ENCODE data around the gene TBC1D4.
"Not testable (repeated sequence)": the region's sequence is repeated elsewhere in the genome, so short reads cannot be mapped to it uniquely, and the experiment has no call there.

TBC1D4 gene

DNA sequence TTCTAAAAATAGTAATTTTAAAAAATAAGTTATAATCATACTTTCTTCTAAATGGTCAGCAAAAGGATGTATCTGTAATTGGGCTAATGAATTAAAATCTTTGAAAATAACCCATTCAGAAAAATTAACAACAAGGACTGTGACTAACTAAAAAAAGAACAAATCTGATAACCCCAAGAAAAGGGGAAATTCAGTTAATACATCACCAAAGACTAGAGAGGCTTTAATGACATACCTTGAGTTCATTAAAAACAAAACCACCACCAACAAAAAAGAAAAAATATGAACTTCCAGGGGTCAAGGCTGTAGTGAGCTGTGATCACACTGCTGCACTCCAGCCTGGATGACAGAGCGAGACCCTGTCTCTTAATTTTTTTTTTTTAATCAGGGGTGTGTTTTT, 121.8 kb downstream of the TBC1D4 start:
- no peak for DNase-seq (ENCODE audit: low spot score)

DNA sequence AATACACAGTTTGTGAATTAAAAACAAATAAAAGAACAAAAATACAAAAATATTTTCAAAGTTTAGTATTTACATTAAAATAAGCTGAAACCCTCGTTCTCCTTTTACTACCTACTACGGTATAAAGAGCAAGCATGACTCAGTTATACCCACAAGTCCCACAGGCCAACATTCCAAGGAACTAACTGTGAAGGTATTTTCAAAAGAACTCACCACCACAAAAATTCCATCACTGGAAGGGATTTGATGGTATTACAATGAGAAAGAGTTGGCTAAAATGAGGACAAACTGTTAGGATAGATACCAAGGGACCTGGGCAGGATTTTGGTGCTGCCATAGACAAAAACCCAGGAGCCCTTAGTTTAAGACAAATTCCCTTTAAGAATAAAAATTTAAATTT, 122.7 kb downstream of the TBC1D4 start:
- DNase-seq (ENCODE audit: low spot score) = peak; percentile 23

DNA sequence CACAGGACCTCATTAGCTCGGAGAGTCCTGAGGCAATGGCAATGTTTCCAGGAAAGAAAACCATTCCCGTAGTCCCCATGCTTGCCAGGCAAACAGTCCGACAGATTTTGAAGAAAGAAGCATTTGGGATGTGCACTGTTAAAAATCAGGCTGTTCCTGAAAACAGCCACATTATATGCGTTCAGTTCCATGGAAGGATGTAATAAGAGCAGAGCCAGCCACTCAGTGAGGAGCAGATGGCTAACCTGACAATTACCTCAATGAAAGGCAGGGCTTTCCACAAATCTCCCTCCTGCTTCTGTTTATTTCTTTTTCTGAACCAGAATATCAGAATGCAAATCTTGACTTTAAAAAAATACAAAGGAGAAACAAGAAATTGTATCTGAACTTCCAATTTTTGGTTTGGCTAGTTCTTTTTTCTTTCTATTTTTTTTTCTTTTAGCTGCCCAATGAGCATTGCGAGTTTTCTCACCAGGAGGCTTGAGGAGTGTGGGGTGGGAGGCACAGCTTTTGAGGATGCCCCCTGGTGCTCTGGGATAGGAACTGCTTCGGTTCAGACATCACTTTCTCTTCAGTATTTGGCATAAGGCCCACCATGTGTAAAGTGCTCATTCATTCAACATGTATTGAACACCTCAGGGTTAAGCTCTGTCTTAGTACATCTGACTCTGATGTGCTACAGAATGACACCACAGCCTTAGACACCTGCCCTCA, 124.2 kb downstream of the TBC1D4 start:
- DNase-seq (ENCODE audit: low spot score) = peak; percentile 70

DNA sequence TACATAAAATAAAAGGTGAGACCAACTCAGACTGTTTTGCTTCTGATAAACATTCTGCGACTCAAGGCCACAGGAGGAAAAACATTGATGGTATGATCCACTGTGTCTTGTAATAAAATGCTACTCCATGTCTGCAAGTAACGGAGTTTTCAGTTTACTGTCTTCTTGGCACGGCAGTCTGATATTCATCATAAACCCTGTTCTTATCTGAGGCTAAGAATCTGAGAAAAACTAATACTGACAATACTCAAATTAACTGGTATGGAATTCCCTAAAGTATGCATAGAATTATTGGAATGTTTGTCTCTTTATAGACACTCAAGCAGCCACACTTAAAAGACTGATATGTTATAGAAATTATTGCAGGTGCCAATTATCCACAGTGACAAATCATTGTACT, 125.5 kb downstream of the TBC1D4 start:
- no peak for DNase-seq (ENCODE audit: low spot score)

DNA sequence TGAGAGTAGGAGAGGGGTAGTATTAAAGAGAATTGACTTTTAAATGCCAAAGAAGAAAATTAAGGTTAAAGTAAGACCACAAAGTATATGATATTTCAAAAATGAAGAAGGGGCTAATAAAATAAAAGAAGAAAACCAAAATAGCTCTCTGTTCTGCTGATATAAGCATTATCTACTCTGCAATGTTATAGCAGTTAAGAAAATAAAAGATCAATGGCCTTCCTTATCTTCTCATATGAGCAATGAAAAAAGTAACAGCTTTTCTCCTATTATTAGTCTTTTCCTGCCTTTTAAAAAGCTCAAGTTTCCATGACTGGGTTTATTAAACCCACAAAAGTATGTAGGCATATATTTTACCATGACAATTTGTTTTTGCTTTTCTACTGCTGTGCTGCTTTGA, 126.4 kb downstream of the TBC1D4 start:
- no peak for DNase-seq (ENCODE audit: low spot score)

DNA sequence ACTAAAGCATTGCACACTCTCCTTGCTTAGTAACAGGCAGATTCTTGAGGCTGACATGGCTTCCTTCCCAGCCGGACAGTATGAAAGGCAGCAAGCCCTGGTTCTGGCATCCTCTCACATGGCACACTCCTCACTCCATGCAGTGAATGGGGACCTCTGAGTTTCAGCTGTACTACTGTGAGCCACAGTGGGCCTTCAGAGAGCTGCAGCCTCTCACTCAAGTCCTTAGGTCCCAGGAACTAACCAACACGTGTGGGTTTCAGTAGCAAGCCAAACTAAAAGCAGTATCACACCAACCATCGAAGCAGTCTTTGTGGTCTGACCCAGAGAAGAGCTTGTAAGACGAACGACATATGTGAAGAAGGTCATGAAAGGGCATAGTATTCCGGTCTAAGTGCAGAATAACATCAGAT, 128.2 kb downstream of the TBC1D4 start:
- no peak for DNase-seq (ENCODE audit: low spot score)

DNA sequence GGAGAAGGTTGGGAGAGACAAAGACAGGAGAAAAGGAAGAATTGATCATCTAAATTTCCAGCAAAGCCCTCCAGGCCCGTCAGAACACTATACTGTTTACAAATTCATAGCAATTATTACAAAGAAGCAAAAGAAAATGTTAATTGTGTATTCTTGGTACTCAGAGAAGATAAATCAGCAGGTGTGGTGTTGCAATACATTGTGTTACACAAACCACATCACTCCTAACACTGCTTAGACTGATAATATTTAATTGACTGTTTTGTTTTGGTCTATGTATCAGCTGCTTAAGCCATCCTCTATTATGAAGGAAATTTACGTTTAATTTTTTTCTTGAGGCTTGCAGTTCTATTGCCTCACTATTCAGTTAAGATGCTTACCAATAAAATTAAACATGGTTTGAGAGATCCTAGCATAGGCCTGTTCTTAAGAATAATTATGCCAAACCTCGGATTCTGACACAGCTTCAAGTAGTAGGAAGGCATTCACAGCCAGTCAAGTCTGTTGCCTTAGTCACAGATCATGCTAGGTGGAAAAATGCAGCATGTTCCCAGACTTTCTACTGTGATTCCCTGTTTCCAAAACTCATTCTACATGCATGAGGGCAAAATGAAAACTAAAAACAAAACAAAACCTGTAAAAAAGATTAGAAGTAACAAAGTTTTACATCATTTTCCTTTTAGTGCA, 129.2 kb downstream of the TBC1D4 start:
- DNase-seq (ENCODE audit: low spot score) = no peak

DNA sequence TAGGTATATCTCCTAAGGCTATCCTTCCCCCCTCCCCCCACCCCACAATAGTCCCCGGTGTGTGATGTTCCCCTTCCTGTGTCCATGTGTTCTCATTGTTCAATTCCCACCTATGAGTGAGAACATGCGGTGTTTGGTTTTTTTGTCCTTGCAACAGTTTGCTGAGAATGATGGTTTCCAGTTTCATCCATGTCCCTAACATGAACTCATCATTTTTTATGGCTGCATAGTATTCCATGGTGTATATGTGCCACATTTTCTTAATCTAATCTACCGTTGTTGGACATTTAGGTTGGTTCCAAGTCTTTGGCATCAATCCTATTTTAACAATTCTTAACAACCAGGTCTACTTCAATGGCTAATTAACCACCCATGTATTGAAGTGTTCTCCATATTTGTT, 130.4 kb downstream of the TBC1D4 start:
- DNase-seq (ENCODE audit: low spot score) = not testable (repeated sequence)

DNA sequence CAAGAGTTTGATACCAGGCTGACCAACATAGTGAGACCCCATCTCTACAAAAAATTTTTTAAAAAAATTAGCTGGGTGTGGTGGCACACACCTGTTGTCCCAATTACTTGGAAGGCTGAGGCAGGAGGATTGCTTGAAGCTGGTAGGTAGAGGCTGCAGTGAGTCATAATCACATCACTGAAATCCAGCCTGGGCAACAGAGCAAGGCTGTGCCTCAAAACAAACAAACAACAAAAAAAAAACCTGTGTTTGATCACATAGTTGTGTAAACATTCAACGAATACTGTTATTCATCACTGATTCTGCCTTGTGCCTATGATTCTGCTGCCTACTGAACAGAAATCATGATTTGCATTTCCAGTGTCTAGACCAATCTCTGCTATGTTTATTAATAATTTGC, 134.0 kb downstream of the TBC1D4 start:
- DNase-seq (ENCODE audit: low spot score) = no peak

DNA sequence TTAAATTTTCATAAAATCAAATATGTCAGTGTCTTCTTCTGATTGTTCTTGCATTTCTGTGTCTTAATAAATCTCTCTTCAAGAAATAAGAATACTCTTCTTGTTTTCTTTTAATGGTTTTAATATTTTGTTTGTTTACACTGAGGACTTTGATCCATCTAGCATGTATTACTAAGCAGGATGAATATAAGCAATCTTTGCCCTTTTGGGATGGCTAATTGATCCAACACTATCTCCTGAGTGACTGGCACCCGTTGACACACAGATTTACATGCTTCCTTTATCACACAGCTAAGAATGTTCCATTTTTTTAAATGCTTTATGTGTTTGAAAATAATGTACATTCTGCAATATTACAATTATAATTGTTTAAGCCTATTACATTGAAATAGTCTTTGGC, 134.5 kb downstream of the TBC1D4 start:
- DNase-seq (ENCODE audit: low spot score) = no peak

DNA sequence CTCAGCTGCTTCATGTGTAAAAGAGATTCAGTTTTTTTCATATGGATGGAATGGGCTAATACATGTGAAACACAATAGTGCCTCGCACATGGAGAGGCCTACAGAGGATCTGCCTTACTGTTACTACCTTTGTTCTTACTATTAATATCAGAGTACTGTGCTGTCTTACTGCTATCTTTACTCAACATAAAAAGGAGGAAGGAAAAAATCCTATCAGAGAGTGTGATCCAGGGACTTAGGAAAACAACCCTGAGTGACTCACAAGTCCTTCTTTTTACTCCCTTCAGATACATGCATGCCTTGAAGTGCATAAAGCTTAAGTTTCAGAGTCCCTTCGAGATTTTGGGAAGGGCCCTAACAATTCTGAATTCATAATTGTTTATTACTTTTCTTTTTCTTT, 136.8 kb downstream of the TBC1D4 start:
- no peak for DNase-seq (ENCODE audit: low spot score)

DNA sequence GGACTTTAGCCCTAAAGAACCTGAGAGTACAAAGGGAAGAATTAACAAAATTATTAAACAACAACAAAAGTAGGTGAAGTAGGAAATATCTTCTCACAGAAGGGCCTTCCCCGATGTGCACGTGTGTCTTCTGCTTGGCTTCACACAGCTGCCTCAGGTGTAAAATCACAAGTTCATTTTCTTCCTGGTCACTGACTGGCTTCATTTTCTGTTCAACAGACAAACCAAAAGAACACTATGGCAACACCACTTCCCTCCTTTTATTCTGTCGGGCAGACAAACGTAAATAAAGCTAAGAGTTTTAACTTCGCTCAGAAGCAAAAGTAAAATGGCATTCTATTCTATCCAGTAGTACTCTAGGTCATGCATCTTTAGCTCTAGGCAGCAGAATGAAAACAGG, 140.9 kb downstream of the TBC1D4 start:
- DNase-seq (ENCODE audit: low spot score) = no peak

DNA sequence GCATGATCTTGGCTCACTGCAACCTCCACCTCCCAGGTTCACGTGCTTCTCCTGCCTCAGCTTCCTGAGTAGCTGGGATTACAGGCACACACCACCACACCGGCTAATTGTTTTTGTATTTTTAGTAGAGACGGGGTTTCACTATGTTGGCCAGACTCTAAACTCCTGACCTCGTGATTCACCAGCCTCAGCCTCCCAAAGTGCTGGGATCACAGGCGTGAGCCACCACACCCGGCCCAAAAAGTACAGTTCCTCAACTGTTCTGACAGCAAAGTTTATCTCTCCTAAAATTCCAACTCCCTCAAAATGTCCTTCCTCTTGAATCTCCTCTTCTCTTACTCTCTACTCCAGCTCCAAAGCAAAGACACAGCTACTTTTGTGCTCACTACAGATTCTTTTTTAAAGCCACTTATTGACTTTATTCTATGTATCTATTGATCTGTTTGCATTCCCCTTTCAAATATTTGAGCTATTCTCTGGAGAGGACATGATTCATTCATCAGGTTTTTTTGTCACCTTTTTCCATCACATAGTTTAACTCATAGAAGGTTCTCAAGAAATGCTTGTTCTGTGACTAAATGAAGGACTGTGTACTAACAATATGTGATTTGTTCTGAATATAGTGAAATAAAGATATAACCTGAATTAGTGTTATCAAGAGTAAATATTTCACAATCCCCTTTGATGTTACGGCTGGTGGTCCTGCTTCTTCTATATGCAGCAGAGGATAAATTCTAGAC, 142.2 kb downstream of the TBC1D4 start:
- DNase-seq (ENCODE audit: low spot score) = no peak

DNA sequence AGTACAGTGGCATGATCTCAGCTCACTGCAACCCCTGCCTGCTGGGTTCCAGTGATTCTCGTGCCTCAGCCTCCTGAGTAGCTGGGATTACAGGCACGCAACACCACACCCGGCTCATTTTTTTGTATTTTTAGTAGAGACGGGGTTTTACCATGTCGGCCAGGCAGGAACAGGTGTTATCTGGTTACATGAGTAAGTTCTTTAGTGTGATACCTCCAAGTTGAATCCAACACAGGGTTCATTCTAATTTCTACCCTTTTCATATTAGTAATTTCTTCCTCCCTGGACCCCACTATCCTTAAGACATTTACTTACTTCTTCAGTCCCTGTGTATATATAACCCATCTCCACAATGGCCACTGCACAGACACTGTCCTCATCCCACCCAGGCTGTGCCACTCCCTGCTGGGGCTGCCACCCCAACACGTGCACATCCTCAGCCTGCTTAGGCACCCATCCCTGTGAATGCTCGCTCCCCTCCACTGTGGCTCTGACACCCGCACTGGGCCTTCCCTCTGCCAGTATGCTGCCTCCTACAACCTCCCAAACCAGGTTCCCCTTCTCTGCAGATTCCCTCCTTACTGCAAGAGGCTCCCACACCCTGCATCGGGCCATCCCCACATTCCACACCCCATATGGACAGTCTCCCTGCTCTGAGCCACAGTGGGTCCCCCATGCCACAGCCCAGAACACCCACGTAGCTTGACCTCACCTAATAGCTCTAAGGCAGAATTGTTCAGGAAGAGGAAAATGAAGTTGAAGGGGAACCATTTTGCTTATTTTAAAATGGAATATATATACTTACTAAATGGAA, 147.1 kb downstream of the TBC1D4 start:
- DNase-seq (ENCODE audit: low spot score) = no peak

DNA sequence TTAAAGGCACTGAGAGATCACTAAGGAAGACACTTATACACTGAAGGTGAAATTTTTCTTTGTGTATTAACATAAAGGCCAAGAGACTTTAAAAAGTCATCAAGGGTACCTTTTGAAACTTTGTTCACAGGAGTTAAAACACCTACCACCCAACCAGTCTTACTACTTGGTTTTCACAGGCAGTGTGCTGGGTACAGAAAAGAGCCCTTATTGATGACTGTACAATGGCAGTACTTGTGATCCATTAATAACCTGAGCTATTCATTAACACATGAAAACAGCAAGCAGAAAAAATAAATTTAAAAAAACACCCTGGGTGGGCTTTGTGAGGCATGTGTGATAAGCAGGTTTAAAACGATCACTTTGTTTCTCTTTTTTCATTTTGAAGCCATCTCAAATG, 148.9 kb downstream of the TBC1D4 start:
- no peak for DNase-seq (ENCODE audit: low spot score)

DNA sequence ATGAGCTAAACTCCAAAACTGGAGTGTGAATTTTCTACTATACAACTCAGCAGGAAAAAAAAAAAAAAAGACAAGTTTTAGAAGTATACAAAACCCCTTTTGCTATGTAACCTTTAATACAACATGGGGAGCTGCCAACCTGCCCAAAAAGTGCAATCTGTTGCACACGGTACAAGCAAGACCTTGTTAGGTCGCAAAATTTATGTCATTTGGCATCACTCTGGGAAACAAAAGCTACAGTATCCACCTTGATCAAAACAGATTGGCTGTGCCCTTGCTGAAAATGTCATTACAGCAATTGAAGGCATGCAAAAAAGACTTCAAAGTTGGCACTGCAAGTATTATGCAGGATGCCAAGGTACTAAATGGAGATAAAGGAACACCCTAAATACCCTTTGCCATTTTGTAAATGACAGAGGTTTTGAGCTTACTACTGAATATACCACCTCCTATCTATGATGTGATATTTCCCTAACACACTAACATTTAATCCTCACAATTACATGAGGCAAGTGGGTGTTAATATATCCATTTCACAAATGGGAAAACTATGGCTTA, 150.1 kb downstream of the TBC1D4 start:
- DNase-seq (ENCODE audit: low spot score) = no peak

DNA sequence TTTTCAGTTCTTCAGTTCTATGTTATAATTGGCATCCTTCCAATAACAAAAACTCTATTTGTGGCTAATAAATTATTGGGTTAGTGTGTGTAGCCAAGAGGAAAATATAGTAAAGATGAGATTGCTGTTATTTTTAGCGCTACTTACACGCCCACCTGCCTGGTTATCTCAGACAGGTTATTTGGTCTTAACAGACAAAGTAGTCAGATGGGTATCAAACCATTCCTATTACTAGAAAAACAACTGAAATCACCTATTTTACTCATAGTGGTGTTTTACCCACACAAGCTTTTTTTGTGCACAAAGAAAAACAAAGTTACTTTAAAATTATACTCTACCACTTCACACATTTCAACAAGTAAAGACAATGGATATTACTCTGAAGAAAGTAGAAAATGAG, 151.2 kb downstream of the TBC1D4 start:
- DNase-seq (ENCODE audit: low spot score) = no peak

DNA sequence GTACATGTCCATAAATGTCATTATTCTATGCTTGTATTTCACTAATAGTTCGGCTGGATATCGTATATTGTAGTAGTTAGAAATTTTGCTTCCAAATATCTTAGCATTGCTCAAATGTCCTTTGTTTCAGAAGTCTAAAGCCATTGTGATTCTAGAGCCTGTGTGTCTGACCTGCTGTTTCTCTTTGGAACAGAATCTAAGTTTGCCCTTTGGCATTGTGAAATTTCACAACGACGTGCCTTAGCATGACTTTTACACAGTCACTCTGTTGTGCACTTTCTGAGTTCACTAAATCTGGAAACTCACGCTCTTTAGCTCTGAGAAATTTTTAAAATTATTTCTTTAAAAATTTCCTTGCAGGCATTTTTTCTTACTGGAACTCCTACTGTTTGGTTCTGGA, 152.2 kb downstream of the TBC1D4 start:
- no peak for DNase-seq (ENCODE audit: low spot score)

DNA sequence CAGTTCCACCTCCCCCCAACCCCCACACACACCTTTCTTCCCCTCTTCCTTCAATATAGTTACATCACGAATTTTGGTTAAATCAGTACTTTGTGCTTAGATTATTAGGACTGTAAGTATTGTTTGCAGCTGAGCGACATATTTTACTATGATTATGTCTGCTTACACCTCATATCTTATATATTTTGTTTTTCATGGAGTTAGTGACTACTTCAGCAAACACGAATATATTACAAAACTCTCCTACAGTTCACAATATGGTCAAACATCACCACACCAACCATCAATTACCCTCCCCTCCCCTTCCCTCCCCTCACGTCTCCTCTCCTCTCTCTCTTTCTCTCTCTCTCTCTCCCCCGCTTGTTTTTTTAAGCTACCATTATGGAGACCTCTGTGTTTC, 152.9 kb downstream of the TBC1D4 start:
- no peak for DNase-seq (ENCODE audit: low spot score)

DNA sequence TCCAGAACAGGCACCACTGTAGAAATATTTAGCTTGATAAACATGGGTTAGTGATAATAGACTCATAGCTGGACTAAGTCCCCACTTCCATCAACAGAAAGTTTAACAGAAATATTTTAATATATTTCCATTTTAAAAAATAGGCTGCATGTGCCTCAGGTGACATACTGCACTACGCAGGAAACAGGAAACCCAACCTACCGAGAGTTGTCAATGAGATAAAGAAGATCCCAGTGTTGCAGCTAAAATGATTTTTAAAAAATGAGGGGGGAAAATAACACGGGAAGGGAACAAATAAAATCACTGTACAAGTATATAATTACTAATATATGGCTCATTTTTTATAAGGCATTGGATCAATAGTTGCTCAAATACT, 154.8 kb downstream of the TBC1D4 start:
- DNase-seq (ENCODE audit: low spot score) = no peak

DNA sequence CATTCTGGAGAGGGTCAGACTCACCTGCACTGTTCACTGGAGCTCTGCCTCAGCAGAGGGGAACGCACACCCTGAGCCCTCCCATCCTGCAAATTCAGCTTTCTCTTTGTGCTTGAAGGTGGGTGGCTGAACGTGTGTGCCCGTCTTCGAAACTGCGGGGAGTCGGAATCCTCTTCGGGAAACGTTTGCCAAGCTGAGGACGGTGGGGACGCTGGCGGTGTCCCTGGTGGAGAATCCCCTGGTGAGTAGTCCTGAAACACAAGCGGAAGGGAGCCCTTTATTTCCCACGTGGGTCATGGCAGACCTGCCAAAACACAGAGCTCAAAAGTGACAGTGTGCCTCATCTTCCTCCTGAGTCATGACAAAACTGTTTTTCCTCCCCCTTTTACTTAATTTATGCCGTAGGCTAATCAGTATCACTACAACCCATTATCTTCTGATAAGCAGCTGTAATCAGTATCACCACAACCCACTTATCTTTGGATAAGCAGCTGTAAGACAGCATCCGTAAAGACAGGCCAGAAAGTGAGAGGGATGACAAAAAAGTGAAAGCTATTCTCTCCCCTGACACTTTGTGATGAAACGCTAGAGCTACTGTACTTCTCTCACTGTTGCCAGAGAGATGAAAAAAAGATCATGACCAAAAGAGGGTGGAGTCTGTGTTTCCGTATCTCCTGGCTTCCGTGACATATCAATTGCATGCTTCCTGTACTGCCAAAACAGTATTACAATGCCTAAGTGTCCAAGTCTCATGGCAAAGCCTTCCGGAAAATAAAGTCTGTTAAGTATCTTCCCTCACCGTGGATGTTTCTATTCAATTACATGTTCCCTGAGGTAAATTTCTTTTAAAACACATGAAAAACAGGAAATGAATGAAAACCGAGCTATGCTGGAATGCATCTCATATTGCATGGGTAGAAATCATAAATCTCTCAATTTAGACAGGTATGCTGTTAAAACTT, 155.5 kb downstream of the TBC1D4 start:
- DNase-seq (ENCODE audit: low spot score) = no peak

Data from iPS-NIHi11 (cell line).